AG04449 (cell line): ENCODE data around the gene SRD5A3.
"Not testable (repeated sequence)": the region's sequence is repeated elsewhere in the genome, so short reads cannot be mapped to it uniquely, and the experiment has no call there.

Source experiments
- CTCF ChIA-PET: fragments of 350-600 bp; formaldehyde crosslinking; extraction: SDS; loops from one replicate; lab custom pipeline; 2021; ENCODE audit warnings: antibody characterized with exemption; lab: Yijun Ruan, JAX
- POLR2A ChIA-PET: fragments of 400-600, 350-600 bp; formaldehyde crosslinking; extraction: SDS; loops from one replicate; lab custom pipeline; 2020; ENCODE audit warnings: antibody characterized with exemption, inconsistent platforms; lab: Yijun Ruan, JAX
- DNase-seq: peaks from one replicate; pipeline ENCODE4 v3.0.0-alpha.2; 2010; ENCODE audit warnings: low read depth, low spot score
- H3K4me3 ChIP-seq: 2 replicates; pipeline ENCODE4 v1.5.1; 2011; ENCODE audit warnings: low read depth, mild to moderate bottlenecking, control low read depth, low read length
- CTCF ChIP-seq: IDR thresholded peaks from one replicate; pipeline ENCODE4 v1.5.1; 2011; ENCODE audit warnings: mild to moderate bottlenecking, moderate library complexity, low read length, control low read depth, inconsistent platforms; ENCODE audit not compliant: insufficient read depth; ENCODE audit errors: missing control alignments

The SRD5A3 gene

GRCh38 chr4:55348466-55348865 lies 2.4 kb downstream of the SRD5A3 start:
- POLR2A ChIA-PET: no interaction called here
- DNase-seq: peak; percentile 50
- TF ChIP-seq CTCF: no peak
- CTCF ChIA-PET: interaction anchor here (0.7 to 3.7 kb wide), 4 partner anchors 27 to 291 kb away, joined by 3 to 23 read pairs (median 3); no protein-coding TSS in a partner anchor
- no peak overlapping the region for H3K4me3 ChIP-seq

DNA sequence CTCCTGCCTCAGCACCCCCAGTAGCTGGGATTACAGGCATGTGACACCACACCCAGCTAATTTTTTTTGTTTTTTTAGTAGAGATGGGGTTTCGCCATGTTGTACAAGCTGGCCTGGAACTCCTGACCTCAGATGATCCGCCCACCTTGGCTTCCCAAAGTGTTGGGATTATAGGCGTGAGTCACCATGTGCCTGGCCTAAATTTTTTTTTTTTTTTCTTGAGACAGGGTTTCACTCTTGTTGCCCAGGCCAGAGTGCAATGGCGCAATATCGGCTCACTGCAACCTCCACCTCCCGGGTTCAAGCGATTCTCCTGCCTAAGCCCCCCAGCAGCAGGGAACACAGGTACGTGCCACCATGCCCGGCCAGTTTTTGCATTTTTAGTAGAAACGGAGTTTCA lies 4.8 kb downstream of the SRD5A3 start:
- H3K4me3 ChIP-seq, DNase-seq, POLR2A ChIA-PET: not testable (repeated sequence)
- CTCF ChIA-PET: interaction anchor here (1.0 kb wide), 1 partner anchor 8 kb away, joined by 3 read pairs; no protein-coding TSS in a partner anchor

- TF ChIP-seq CTCF: no peak
- ChIA-PET CTCF (interaction anchor here (0.6 to 1.7 kb wide), 3 partner anchors 39 to 203 kb away, joined by 3 to 4 read pairs (median 3); no protein-coding TSS in a partner anchor), POLR2A (no interaction called here)
- no peak for DNase-seq
- H3K4me3 ChIP-seq: no peak overlapping the region
These were observed 5.8 kb downstream of the SRD5A3 start for GRCh38 chr4:55351824-55352223.

DNA sequence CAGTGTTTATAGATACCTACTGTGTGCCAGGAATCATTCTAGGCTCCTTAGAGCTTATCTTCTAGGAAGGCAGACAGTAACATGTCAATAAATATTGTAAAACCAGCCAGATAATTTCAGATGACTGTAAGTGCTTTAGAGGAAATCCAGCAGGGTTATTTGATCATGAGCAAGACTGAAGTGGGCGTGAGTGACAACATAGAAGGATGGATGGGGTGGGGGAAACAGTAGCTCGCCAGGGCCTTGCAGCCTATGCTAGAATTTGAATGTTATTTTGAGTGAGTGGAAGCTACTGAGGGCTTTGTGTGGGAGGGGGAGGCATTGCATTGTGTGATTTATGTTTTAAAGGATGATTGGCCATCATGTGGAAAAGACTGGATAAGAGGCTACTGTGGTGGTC lies 6.7 kb downstream of the SRD5A3 start:
- CTCF ChIA-PET: interaction anchor here (1.1 to 1.7 kb wide), 3 partner anchors 40 to 382 kb away, joined by 3 to 5 read pairs (median 4); no protein-coding TSS in a partner anchor
- no peak overlapping the region for H3K4me3 ChIP-seq
- POLR2A ChIA-PET: interaction anchor here (1.7 kb wide), 1 partner anchor 44 kb away, joined by 6 read pairs; the partner anchor contains the start of gene TMEM165
- TF ChIP-seq CTCF: no peak
- no peak for DNase-seq

DNA sequence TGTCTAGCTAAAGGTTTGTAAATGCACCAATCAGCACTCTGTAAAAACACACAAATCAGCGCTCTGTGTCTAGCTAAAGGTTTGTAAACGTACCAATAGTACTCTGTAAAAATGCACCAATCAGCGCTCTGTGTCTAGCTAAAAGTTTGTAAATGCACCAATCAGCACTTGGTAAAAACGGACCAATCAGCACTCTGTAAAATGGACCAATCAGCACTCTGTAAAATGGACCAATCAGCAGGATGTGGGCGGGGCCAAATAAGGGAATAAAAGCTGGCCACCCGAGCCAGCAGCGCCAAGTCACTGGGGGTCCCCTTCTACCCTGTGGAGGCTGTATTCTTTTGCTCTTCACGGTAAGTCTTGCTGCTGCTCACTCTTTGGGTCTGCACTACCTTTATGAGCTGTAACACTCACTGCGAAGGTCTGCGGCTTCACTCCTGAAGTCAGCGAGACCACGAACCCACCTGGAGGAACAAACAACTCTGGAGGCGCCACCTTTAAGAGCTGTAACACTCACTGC lies 7.2 kb downstream of the SRD5A3 start:
- CTCF ChIA-PET: interaction anchor here (1.2 to 1.7 kb wide), 2 partner anchors 41 to 383 kb away, joined by 4 to 5 read pairs; no protein-coding TSS in a partner anchor
- DNase-seq, H3K4me3 ChIP-seq: not testable (repeated sequence)
- POLR2A ChIA-PET: interaction anchor here (1.7 kb wide), 1 partner anchor 43 kb away, joined by 6 read pairs; the partner anchor contains the start of gene TMEM165

DNA sequence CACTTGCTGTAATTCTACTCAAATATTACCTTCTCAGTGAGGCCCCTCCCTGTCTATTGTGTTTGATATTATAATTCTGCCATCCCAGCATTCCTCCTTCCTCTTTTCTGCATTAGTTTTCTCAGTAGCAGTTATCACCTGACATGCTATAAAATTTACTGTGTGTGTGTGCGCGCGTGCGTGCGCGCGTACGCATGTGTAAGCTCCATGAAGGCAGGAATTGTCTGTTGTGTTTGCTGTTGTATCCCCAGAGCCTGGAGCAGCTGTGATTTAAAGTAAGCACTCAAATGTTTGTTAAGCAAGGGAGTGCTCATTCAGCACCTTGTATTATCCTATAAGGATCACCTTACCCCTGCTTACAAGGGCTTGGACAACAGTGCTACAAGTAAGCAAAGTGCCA lies 8.6 kb downstream of the SRD5A3 start:
- ChIA-PET POLR2A (no interaction called here), CTCF (interaction anchor here (3.9 kb wide), 1 partner anchor 8 kb away, joined by 35 read pairs; the partner anchor contains the start of gene SRD5A3)
- TF ChIP-seq CTCF: no peak
- DNase-seq: no peak
- no peak overlapping the region for H3K4me3 ChIP-seq

GRCh38 chr4:55355555-55355954 lies 9.5 kb downstream of the SRD5A3 start:
- H3K4me3 ChIP-seq: no peak overlapping the region
- POLR2A ChIA-PET: no interaction called here
- CTCF ChIA-PET: interaction anchor here (0.5 to 3.9 kb wide), 5 partner anchors 9 to 199 kb away, joined by 3 to 35 read pairs (median 3); partner anchors contain the start of gene SRD5A3
- no peak for TF ChIP-seq CTCF
- no peak for DNase-seq
